ENCODE results near the gene LCK. TPM values are rescaled to one million over a fixed set of nuclear protein-coding genes. Genes with fewer than 3 reads are reported as not detected.
A peak's percentile ranks its signal among the peaks of the same experiment; 100 is the strongest.

LCK gene
- total RNA-seq, 6 experiments from 2014 or later, result 0.73 to 1.7 (median 1.1) TPM

GRCh38 chr1:32234792-32235191, 16.3 kb upstream of the LCK start:
- WGBS (ENCODE audit: insufficient coverage, low coverage, low lambda C conversion rate, missing lambda C conversion rate), result 100% methylated on average over 3 of the region's 7 CpGs
- TF ChIP-seq CTCF (IDR thresholded peaks at IDR 0.05) (peak in 1 of 4 donors; percentile 5), POLR2A (IDR thresholded peaks at IDR 0.05) (no peak)
- Histone ChIP-seq H3K27ac (no peak overlapping the region), H3K36me3 (peaks cover 0 to 22% (median 12%) of the 10 kb centered on the region in 4 donors), H3K4me1 (no peaks in the 10 kb centered on the region), H3K4me3 (no peak overlapping the region), H3K27me3 (no peaks in the 10 kb centered on the region), H3K9me3 (no peaks in the 10 kb centered on the region)
- DNase-seq (no peak), ATAC-seq (peak; percentile 29 to 62 (median 41))
- intact Hi-C loops (cut with DNase I), result loop anchor here in 1 of 2 donors (10.0 kb wide), 1 partner anchor 70 kb away; no protein-coding TSS in a partner anchor

GRCh38 chr1:32239337-32239736, 11.7 kb upstream of the LCK start:
- no peak for DNase-seq
- Histone ChIP-seq H3K36me3 (no peaks in the 10 kb centered on the region), H3K9me3 (no peaks in the 10 kb centered on the region), H3K4me3 (no peak overlapping the region), H3K27ac (no peak overlapping the region), H3K27me3 (no peaks in the 10 kb centered on the region), H3K4me1 (peaks cover 0 to 13% (median 6%) of the 10 kb centered on the region in 4 donors)
- no peak for ATAC-seq
- WGBS (ENCODE audit: insufficient coverage, low coverage, low lambda C conversion rate, missing lambda C conversion rate), result 21% methylated on average over 2 of the region's 4 CpGs
- TF ChIP-seq CTCF (IDR thresholded peaks at IDR 0.05) (no peak), POLR2A (IDR thresholded peaks at IDR 0.05) (no peak)
- intact Hi-C loops (cut with DNase I), result loop anchor here in 1 of 2 donors (10.0 kb wide), 1 partner anchor 65 kb away; no protein-coding TSS in a partner anchor

GRCh38 chr1:32239790-32240139, 11.3 kb upstream of the LCK start:
- WGBS (ENCODE audit: insufficient coverage, low coverage, low lambda C conversion rate, missing lambda C conversion rate), result 60% methylated on average over 1 of the region's 20 CpGs
- intact Hi-C loops (cut with DNase I), result loop anchor here in 1 of 2 donors (10.0 kb wide), 1 partner anchor 65 kb away; no protein-coding TSS in a partner anchor
- H3K27ac ChIP-seq, result peak overlapping the region in 1 of 3 donors; percentile 68
- ATAC-seq, result no peak
- DNase-seq, result no peak
- H3K4me3 ChIP-seq, result peak overlapping the region; percentile 49 to 57 (median 54)
- no peaks in the 10 kb centered on the region for H3K27me3 ChIP-seq
- peaks cover 0 to 13% (median 6%) of the 10 kb centered on the region in 4 donors for H3K4me1 ChIP-seq
- H3K9me3 ChIP-seq, result no peaks in the 10 kb centered on the region
- TF ChIP-seq CTCF (IDR thresholded peaks at IDR 0.05) (no peak), POLR2A (IDR thresholded peaks at IDR 0.05) (no peak)
- H3K36me3 ChIP-seq, result no peaks in the 10 kb centered on the region

DNA sequence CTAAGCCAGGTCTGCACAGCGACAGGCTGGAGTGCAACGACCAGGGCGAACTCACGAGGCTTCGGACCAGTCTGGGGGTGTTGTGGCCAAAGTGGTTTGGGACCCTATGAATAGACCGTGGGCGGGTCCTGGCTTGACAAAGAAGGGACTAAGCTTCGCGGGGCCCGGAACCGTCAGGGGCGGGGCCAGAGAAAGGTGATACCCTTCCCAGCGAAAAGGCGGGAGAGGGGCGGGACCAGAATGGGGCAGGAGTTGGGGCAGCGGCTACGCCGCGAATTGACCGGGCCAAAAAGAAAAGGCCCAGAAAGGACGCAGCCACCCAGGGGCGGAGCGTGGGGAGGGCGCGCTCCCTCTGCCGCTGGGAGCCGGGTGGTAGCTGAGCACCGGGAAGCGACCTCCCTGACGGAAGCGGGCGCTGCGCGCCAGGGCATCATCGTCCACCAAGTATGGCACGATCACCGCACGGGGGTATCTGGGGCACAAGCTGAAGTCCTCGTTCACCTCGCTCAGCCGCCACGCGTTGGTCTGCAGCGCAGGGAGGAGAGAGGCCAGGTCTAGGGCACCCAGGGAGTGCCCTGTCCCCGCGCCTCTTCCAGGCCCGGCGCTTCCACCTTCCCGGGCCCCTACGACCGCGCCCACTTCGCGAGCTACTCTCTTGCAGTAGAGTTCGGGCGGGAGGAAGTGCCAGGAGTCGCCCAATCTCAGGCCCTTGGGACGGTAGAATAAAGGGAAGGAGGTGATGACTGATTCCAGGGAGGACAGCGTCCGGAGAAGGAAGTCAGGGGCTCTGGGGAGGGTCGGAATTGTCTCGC, 10.7 kb upstream of the LCK start:
- 4% methylated on average over 35 of the region's 62 CpGs for WGBS (ENCODE audit: insufficient coverage, low coverage, low lambda C conversion rate, missing lambda C conversion rate)
- H3K4me3 ChIP-seq, result peak overlapping the region; percentile 49 to 57 (median 54)
- ATAC-seq, result peak; percentile 79 to 84 (median 80)
- no peaks in the 10 kb centered on the region for H3K9me3 ChIP-seq
- TF ChIP-seq POLR2A (IDR thresholded peaks at IDR 0.05) (peak; percentile 46), CTCF (IDR thresholded peaks at IDR 0.05) (peak in 3 of 4 donors; percentile 29 to 34 (median 33))
- peak; percentile 65 to 76 (median 67) for DNase-seq
- H3K36me3 ChIP-seq, result no peaks in the 10 kb centered on the region
- H3K4me1 ChIP-seq, result peaks cover 0 to 13% (median 6%) of the 10 kb centered on the region in 4 donors
- H3K27ac ChIP-seq, result peak overlapping the region; percentile 52 to 68 (median 55)
- no peaks in the 10 kb centered on the region for H3K27me3 ChIP-seq
- intact Hi-C loops (cut with DNase I), result no loop called here
